Suprapubic skin (tissue), 4 donors: ENCODE results near the gene ST8SIA4. TPM values are rescaled to one million over a fixed set of nuclear protein-coding genes. Genes with fewer than 3 reads are reported as not detected.

Experiments
- DNase-seq, 2 donors: peaks; one replicate each; pipeline ENCODE4 v3.0.0-alpha.2; 2019; ENCODE audit warnings: low spot score in 2 of 2
- H3K27ac ChIP-seq: fragments of 200-600 bp; sonication (generic); one replicate; pipeline ENCODE4 v1.5.1; 2019
- H3K27me3 ChIP-seq: fragments of 200-600 bp; sonication (generic); one replicate; pipeline ENCODE4 v1.5.1; 2019
- H3K36me3 ChIP-seq: fragments of 200-600 bp; sonication (generic); one replicate; pipeline ENCODE4 v1.5.1; 2019
- H3K4me1 ChIP-seq: fragments of 200-600 bp; sonication (generic); one replicate; pipeline ENCODE4 v1.5.1; 2019
- H3K4me3 ChIP-seq: fragments of 200-600 bp; sonication (generic); one replicate; pipeline ENCODE4 v1.5.1; 2019; ENCODE audit warnings: mild to moderate bottlenecking
- H3K9me3 ChIP-seq: fragments of 200-600 bp; sonication (generic); one replicate; pipeline ENCODE4 v1.5.1; 2019
- EP300 ChIP-seq: sonication (generic); formaldehyde crosslinking; IDR thresholded peaks from one replicate; pipeline ENCODE4 v1.6.1; 2017; ENCODE audit warnings: antibody characterized with exemption
- POLR2A ChIP-seq, 2 donors: fragments of 450-650 bp; IDR thresholded peaks; one replicate each; pipeline ENCODE4 v1.6.1; 2017; ENCODE audit warnings: antibody characterized with exemption in 2 of 2, mild to moderate bottlenecking in 2 of 2, moderate library complexity in 2 of 2
- POLR2AphosphoS5 ChIP-seq, 3 donors: sonication (generic); formaldehyde crosslinking; IDR thresholded peaks; one replicate each; pipeline ENCODE4 v1.6.1; 2017; ENCODE audit warnings: antibody characterized with exemption in 3 of 3
- WGBS: methylation state at CpG from one replicate; pipeline ENCODE4 v1.1.5; 2018; 5-methylcytosine and 5-hydroxymethylcytosine counted together
- total RNA-seq, 4 donors: library from RNA; depleted of rRNA; stranded (reverse); fragments of >200 nt; gene quantifications; one replicate each; pipeline ENCODE4 v1.1.0, GENCODE V29; 2016
- TF ChIP-seq, protein P1 (sequence below), 2 donors: fragments of 200-600 bp in 1 of 2; fragments of 450-650 bp in 1 of 2; sonication (generic) in 1 of 2; IDR thresholded peaks; one replicate each; pipeline ENCODE4 v1.5.1; 2016 to 2019; ENCODE audit warnings: antibody characterized with exemption in 2 of 2, mild to moderate bottlenecking in 1 of 2, moderate library complexity in 1 of 2

ST8SIA4 gene
- total RNA-seq, 4 donors from 2014 or later = 0.44 to 2.3 (median 0.82) TPM

- no peak overlapping the region for H3K4me3 ChIP-seq
- H3K27ac ChIP-seq = no peak overlapping the region
- H3K4me1 ChIP-seq = no peaks in the 10 kb centered on the region
- no peaks in the 10 kb centered on the region for H3K36me3 ChIP-seq
- WGBS = 86% methylated on average over 5 of the region's 5 CpGs
- H3K9me3 ChIP-seq = no peaks in the 10 kb centered on the region
- no peaks in the 10 kb centered on the region for H3K27me3 ChIP-seq
- no peak for DNase-seq
- TF ChIP-seq POLR2AphosphoS5 (IDR thresholded peaks at IDR 0.05) (no peak), EP300 (no peak), POLR2A (IDR thresholded peaks at IDR 0.05) (no peak)
- TF ChIP-seq, protein P1, sequence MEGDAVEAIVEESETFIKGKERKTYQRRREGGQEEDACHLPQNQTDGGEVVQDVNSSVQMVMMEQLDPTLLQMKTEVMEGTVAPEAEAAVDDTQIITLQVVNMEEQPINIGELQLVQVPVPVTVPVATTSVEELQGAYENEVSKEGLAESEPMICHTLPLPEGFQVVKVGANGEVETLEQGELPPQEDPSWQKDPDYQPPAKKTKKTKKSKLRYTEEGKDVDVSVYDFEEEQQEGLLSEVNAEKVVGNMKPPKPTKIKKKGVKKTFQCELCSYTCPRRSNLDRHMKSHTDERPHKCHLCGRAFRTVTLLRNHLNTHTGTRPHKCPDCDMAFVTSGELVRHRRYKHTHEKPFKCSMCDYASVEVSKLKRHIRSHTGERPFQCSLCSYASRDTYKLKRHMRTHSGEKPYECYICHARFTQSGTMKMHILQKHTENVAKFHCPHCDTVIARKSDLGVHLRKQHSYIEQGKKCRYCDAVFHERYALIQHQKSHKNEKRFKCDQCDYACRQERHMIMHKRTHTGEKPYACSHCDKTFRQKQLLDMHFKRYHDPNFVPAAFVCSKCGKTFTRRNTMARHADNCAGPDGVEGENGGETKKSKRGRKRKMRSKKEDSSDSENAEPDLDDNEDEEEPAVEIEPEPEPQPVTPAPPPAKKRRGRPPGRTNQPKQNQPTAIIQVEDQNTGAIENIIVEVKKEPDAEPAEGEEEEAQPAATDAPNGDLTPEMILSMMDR (IDR thresholded peaks at IDR 0.05) = no peak
These were observed 102.5 kb downstream of the ST8SIA4 start for GRCh38 chr5:100800562-100800961.

- no peak for DNase-seq
- Histone ChIP-seq H3K4me1 (no peaks in the 10 kb centered on the region), H3K27ac (no peak overlapping the region), H3K9me3 (peaks cover 5% of the 10 kb centered on the region), H3K4me3 (no peak overlapping the region), H3K27me3 (no peaks in the 10 kb centered on the region), H3K36me3 (no peaks in the 10 kb centered on the region)
- 85% methylated on average over 2 of the region's 2 CpGs for WGBS
- no peak for TF ChIP-seq POLR2A (IDR thresholded peaks at IDR 0.05)
- no peak for TF ChIP-seq EP300
- TF ChIP-seq POLR2AphosphoS5 (IDR thresholded peaks at IDR 0.05) = no peak
- TF ChIP-seq, protein P1 (IDR thresholded peaks at IDR 0.05) = no peak
These were observed 103.9 kb downstream of the ST8SIA4 start for GRCh38 chr5:100799166-100799565.

GRCh38 chr5:100797861-100798260 is 105.2 kb downstream of the ST8SIA4 start:
- TF ChIP-seq POLR2AphosphoS5 (IDR thresholded peaks at IDR 0.05) (no peak), POLR2A (IDR thresholded peaks at IDR 0.05) (no peak), EP300 (no peak)
- TF ChIP-seq, protein P1 (IDR thresholded peaks at IDR 0.05) = no peak
- no peaks in the 10 kb centered on the region for H3K4me1 ChIP-seq
- no peak overlapping the region for H3K4me3 ChIP-seq
- H3K27me3 ChIP-seq = no peaks in the 10 kb centered on the region
- no peak overlapping the region for H3K27ac ChIP-seq
- 66% methylated on average over 2 of the region's 2 CpGs for WGBS
- no peaks in the 10 kb centered on the region for H3K36me3 ChIP-seq
- peaks cover 5% of the 10 kb centered on the region for H3K9me3 ChIP-seq
- no peak for DNase-seq

- H3K9me3 ChIP-seq = peaks cover 5% of the 10 kb centered on the region
- TF ChIP-seq POLR2AphosphoS5 (IDR thresholded peaks at IDR 0.05) (no peak), EP300 (no peak), POLR2A (IDR thresholded peaks at IDR 0.05) (no peak)
- TF ChIP-seq, protein P1 (IDR thresholded peaks at IDR 0.05) = no peak
- no peaks in the 10 kb centered on the region for H3K4me1 ChIP-seq
- no peak for DNase-seq
- 75% methylated on average over 3 of the region's 3 CpGs for WGBS
- no peak overlapping the region for H3K27ac ChIP-seq
- H3K4me3 ChIP-seq = no peak overlapping the region
- no peaks in the 10 kb centered on the region for H3K36me3 ChIP-seq
- no peaks in the 10 kb centered on the region for H3K27me3 ChIP-seq
These were observed 106.2 kb downstream of the ST8SIA4 start for GRCh38 chr5:100796851-100797250.

DNA sequence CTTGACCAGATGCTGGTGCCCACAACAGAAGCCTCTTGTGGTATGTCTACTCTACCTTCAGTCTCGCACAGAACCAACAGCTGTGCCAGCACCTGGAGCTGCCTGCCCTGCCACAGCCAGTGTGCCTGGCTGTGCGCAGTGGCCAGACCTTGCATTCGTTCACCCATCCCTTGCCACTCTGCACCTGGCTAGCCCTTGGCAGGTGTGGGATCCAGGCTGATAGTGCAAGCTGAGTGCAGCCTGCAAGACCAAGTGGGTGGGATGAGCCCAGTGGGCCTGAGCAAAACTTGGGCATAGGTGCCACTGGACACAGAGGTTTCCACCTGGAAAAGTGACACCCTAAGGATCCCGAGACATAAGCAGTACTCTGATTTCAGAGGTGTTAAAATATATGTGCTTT is 108.2 kb downstream of the ST8SIA4 start:
- Histone ChIP-seq H3K27me3 (no peaks in the 10 kb centered on the region), H3K9me3 (peaks cover 5% of the 10 kb centered on the region), H3K27ac (no peak overlapping the region), H3K4me1 (no peaks in the 10 kb centered on the region), H3K36me3 (no peaks in the 10 kb centered on the region), H3K4me3 (no peak overlapping the region)
- no peak for DNase-seq
- 98% methylated on average over 4 of the region's 4 CpGs for WGBS
- TF ChIP-seq, protein P1 (IDR thresholded peaks at IDR 0.05) = no peak
- no peak for TF ChIP-seq POLR2AphosphoS5 (IDR thresholded peaks at IDR 0.05)
- no peak for TF ChIP-seq POLR2A (IDR thresholded peaks at IDR 0.05)
- no peak for TF ChIP-seq EP300
